Measurements from ENCODE around the gene CENPU.

CENPU gene

GRCh38 chr4:184774152-184774551 is 40.3 kb upstream of the CENPU start:
- no peak for DNase-seq (ENCODE audit: low read depth, low spot score)
- H3K4me3 ChIP-seq (ENCODE audit: low read depth, low read length), result no peak overlapping the region
- in situ Hi-C loops (cut with HindIII; ENCODE audit: low sequenced_read_pairs), result no loop called here
- no peak for TF ChIP-seq CTCF (IDR thresholded peaks at IDR 0.05; ENCODE audit: low read depth, low read length)

- H3K4me3 ChIP-seq (ENCODE audit: low read depth, low read length), result no peak overlapping the region
- in situ Hi-C loops (cut with HindIII; ENCODE audit: low sequenced_read_pairs), result no loop called here
- DNase-seq (ENCODE audit: low read depth, low spot score), result no peak
- TF ChIP-seq CTCF (IDR thresholded peaks at IDR 0.05; ENCODE audit: low read depth, low read length), result no peak
These were observed 37.5 kb upstream of the CENPU start for GRCh38 chr4:184771416-184771815.

- in situ Hi-C loops (cut with HindIII; ENCODE audit: low sequenced_read_pairs), result no loop called here
- no peak for TF ChIP-seq CTCF (IDR thresholded peaks at IDR 0.05; ENCODE audit: low read depth, low read length)
- no peak for DNase-seq (ENCODE audit: low read depth, low spot score)
These were observed 35.4 kb upstream of the CENPU start for GRCh38 chr4:184769141-184769765.

GRCh38 chr4:184768296-184768695 is 34.4 kb upstream of the CENPU start:
- no peak overlapping the region for H3K4me3 ChIP-seq (ENCODE audit: low read depth, low read length)
- no peak for TF ChIP-seq CTCF (IDR thresholded peaks at IDR 0.05; ENCODE audit: low read depth, low read length)
- in situ Hi-C loops (cut with HindIII; ENCODE audit: low sequenced_read_pairs), result no loop called here
- no peak for DNase-seq (ENCODE audit: low read depth, low spot score)

More at GRCh38 chr4:184769141-184769765, 35.4 kb upstream of the CENPU start:
- no peak overlapping the region for H3K4me3 ChIP-seq (ENCODE audit: low read depth, low read length)

- no peak overlapping the region for H3K4me3 ChIP-seq (ENCODE audit: low read depth, low read length)
- DNase-seq (ENCODE audit: low read depth, low spot score), result no peak
- no peak for TF ChIP-seq CTCF (IDR thresholded peaks at IDR 0.05; ENCODE audit: low read depth, low read length)
- in situ Hi-C loops (cut with HindIII; ENCODE audit: low sequenced_read_pairs), result no loop called here
These were observed 32.5 kb upstream of the CENPU start for GRCh38 chr4:184766446-184766845.

- no peak for TF ChIP-seq CTCF (IDR thresholded peaks at IDR 0.05; ENCODE audit: low read depth, low read length)
- H3K4me3 ChIP-seq (ENCODE audit: low read depth, low read length), result no peak overlapping the region
- in situ Hi-C loops (cut with HindIII; ENCODE audit: low sequenced_read_pairs), result no loop called here
- DNase-seq (ENCODE audit: low read depth, low spot score), result no peak
These were observed 31.8 kb upstream of the CENPU start for GRCh38 chr4:184765473-184766340.
